C4-2B (cell line): Measurements from ENCODE around the gene GPR150.

Experiments used
- H3K27ac ChIP-seq: fragments of 450-650 bp; 2 replicates; pipeline ENCODE4 v1.5.1; 2017
- CTCF ChIP-seq: fragments of 450-650 bp; conservative IDR thresholded peaks from 2 replicates; pipeline ENCODE4 v1.5.1; 2017; ENCODE audit warnings: mild to moderate bottlenecking
- ZFX ChIP-seq: fragments of 450-650 bp; IDR thresholded peaks from 2 replicates; pipeline ENCODE4 v1.6.1; 2017

The GPR150 gene

GRCh38 chr5:95667678-95668077 lies 47.8 kb downstream of the GPR150 start:
- no peak for TF ChIP-seq CTCF
- TF ChIP-seq ZFX: no peak
- H3K27ac ChIP-seq: no peak overlapping the region

GRCh38 chr5:95668216-95668615 lies 48.3 kb downstream of the GPR150 start:
- H3K27ac ChIP-seq: no peak overlapping the region
- no peak for TF ChIP-seq ZFX

- H3K27ac ChIP-seq: no peak overlapping the region
- TF ChIP-seq ZFX (no peak), CTCF (no peak)
Observed at GRCh38 chr5:95668728-95669127, 48.8 kb downstream of the GPR150 start.

- H3K27ac ChIP-seq: no peak overlapping the region
- TF ChIP-seq ZFX (no peak), CTCF (no peak)
Observed at GRCh38 chr5:95669540-95669939, 49.7 kb downstream of the GPR150 start.

- TF ChIP-seq ZFX (no peak), CTCF (no peak)
- no peak overlapping the region for H3K27ac ChIP-seq
Observed at GRCh38 chr5:95669985-95670384, 50.1 kb downstream of the GPR150 start.

GRCh38 chr5:95670568-95670967 lies 50.7 kb downstream of the GPR150 start:
- TF ChIP-seq CTCF (no peak), ZFX (no peak)
- H3K27ac ChIP-seq: no peak overlapping the region; the same call in 1 of the 2 replicates
